Tibial nerve (tissue), 4 donors: ENCODE data around the gene MYRIP. TPM values are rescaled to one million over a fixed set of nuclear protein-coding genes. Genes with fewer than 3 reads are reported as not detected.

ENCODE experiments used
- DNase-seq, 2 donors: peaks; one replicate each; pipeline ENCODE4 v3.0.0-alpha.2; 2019; ENCODE audit warnings: low spot score in 2 of 2
- H3K27ac ChIP-seq, 4 donors: fragments of 200-600 bp; sonication (generic) in 3 of 4; one replicate each; pipeline ENCODE4 v1.5.1; 2017 to 2019; ENCODE audit warnings: mild to moderate bottlenecking in 1 of 4
- H3K27me3 ChIP-seq, 2 donors: fragments of 200-600 bp; sonication (generic) in 1 of 2; one replicate each; pipeline versions ENCODE4 v1.5.1 to v1.6.0; 2017 to 2019
- H3K36me3 ChIP-seq, 3 donors: fragments of 200-600 bp; sonication (generic); one replicate each; pipeline ENCODE4 v1.5.1; 2018 to 2019
- H3K4me1 ChIP-seq, 4 donors: fragments of 200-600 bp; sonication (generic) in 3 of 4; one replicate each; pipeline ENCODE4 v1.5.1; 2017 to 2019
- H3K4me3 ChIP-seq, 4 donors: fragments of 200-600 bp; sonication (generic) in 3 of 4; one replicate each; pipeline ENCODE4 v1.5.1; 2017 to 2019; ENCODE audit warnings: mild to moderate bottlenecking in 1 of 4, moderate library complexity in 1 of 4
- H3K9me3 ChIP-seq, 4 donors: fragments of 200-600 bp; sonication (generic) in 3 of 4; one replicate each; pipeline ENCODE4 v1.5.1; 2017 to 2019
- EP300 ChIP-seq, 2 donors: sonication (generic); formaldehyde crosslinking; IDR thresholded peaks; one replicate each; pipeline ENCODE4 v1.6.1; 2017; ENCODE audit warnings: antibody characterized with exemption in 2 of 2, mild to moderate bottlenecking in 1 of 2
- POLR2A ChIP-seq, 2 donors: fragments of 450-650 bp; IDR thresholded peaks; one replicate each; pipeline ENCODE4 v1.6.1; 2017; ENCODE audit warnings: antibody characterized with exemption in 2 of 2, mild to moderate bottlenecking in 2 of 2, moderate library complexity in 2 of 2
- WGBS, 2 donors: methylation state at CpG; one replicate each; pipeline ENCODE4 v1.1.5; 2018; 5-methylcytosine and 5-hydroxymethylcytosine counted together
- total RNA-seq, 4 donors: library from RNA; depleted of rRNA; stranded (reverse); fragments of >200 nt; gene quantifications; one replicate each; pipeline ENCODE4 v1.1.0, GENCODE V29; 2016
- TF ChIP-seq, protein P1 (sequence below), 5 experiments: fragments of 200-600 bp in 3 of 5; fragments of 450-650 bp in 2 of 5; sonication (generic) in 3 of 5; IDR thresholded peaks; one replicate each; pipeline ENCODE4 v1.5.1; 2016 to 2019; ENCODE audit warnings: antibody characterized with exemption in 5 of 5, mild to moderate bottlenecking in 3 of 5, moderate library complexity in 2 of 5

MYRIP gene
- total RNA-seq, 4 donors from 2014 or later: 2.9 to 12.0 (median 9.9) TPM

DNA sequence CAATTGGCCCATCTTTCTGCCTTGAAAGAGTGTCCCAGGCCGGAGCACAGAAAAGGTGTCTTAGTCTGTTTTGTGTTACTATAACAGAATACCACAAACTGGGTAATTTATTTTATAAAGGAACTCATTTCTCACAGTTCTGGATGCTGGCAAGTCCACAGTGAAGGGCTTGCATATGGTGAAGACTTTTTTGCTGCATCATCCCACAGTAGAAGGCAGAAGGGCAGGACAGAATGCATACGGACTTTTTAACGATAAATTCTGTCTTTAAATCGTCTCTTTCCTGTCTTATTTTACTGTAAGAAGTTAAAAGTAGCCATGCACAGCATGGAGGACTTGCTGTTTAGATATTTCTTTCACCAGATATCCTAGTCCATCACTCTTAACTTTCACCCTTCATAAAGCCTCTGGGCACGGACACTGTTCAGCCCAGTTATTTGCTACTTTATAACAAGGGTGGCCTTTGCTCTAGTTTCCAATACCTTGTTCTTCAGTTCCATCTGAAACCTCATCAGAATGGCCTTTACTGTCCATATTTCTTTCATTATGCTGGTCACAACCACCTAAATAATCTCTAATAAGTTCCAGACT is 489.8 kb downstream of the MYRIP start:
- Histone ChIP-seq H3K27ac (peak overlapping the region in 2 of 4 donors; percentile 25 to 50), H3K36me3 (peaks cover 0 to 34% (median 0%) of the 10 kb centered on the region in 3 donors), H3K4me3 (no peak overlapping the region), H3K27me3 (no peaks in the 10 kb centered on the region), H3K4me1 (peaks cover 0 to 13% (median 0%) of the 10 kb centered on the region in 4 donors), H3K9me3 (no peaks in the 10 kb centered on the region)
- 85 to 95% methylated on average over 5 of the region's 5 CpGs for WGBS, 2 donors
- no peak for TF ChIP-seq EP300 (IDR thresholded peaks at IDR 0.05)
- TF ChIP-seq POLR2A (IDR thresholded peaks at IDR 0.05): no peak
- TF ChIP-seq, protein P1, sequence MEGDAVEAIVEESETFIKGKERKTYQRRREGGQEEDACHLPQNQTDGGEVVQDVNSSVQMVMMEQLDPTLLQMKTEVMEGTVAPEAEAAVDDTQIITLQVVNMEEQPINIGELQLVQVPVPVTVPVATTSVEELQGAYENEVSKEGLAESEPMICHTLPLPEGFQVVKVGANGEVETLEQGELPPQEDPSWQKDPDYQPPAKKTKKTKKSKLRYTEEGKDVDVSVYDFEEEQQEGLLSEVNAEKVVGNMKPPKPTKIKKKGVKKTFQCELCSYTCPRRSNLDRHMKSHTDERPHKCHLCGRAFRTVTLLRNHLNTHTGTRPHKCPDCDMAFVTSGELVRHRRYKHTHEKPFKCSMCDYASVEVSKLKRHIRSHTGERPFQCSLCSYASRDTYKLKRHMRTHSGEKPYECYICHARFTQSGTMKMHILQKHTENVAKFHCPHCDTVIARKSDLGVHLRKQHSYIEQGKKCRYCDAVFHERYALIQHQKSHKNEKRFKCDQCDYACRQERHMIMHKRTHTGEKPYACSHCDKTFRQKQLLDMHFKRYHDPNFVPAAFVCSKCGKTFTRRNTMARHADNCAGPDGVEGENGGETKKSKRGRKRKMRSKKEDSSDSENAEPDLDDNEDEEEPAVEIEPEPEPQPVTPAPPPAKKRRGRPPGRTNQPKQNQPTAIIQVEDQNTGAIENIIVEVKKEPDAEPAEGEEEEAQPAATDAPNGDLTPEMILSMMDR (IDR thresholded peaks at IDR 0.05): no peak
- no peak for DNase-seq

DNA sequence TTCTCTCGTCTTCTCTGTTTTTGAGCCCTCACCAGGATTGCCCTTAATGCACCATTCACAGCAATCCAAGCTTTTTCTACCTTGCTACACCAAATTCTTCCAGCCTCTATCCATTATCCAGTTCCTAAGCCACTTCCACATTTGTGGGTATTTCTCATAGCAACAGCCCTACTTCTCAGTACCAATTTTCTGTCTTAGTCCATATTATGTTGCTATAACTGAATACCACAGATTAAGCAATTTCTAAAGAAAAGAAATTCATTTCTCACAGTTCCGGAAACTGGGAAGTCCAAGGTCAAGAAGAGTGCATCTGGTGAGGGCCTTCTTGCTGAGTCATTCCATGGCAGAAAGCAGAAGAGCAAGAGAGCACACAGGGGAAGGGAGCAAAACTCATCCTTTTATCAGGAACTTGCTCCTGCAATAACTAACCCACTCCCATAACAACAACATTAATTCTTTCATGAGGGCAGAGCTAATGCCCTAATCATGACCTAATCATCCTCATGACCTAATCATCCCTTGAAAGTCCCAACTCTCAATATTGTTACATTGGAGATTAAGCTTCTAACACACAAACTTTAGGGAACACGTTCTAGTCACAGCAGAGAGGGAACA is 490.4 kb downstream of the MYRIP start:
- whole genome bisulfite sequencing, 2 donors: 55 to 58% methylated on average over 3 of the region's 3 CpGs
- H3K9me3 ChIP-seq: no peaks in the 10 kb centered on the region
- peak overlapping the region in 2 of 4 donors; percentile 25 to 50 for H3K27ac ChIP-seq
- H3K4me1 ChIP-seq: peaks cover 0 to 13% (median 0%) of the 10 kb centered on the region in 4 donors
- no peaks in the 10 kb centered on the region for H3K27me3 ChIP-seq
- H3K36me3 ChIP-seq: peaks cover 0 to 34% (median 0%) of the 10 kb centered on the region in 3 donors
- TF ChIP-seq, protein P1 (IDR thresholded peaks at IDR 0.05): no peak
- TF ChIP-seq POLR2A (IDR thresholded peaks at IDR 0.05) (no peak), EP300 (IDR thresholded peaks at IDR 0.05) (peak in 1 of 2 donors; percentile 79)
- no peak for DNase-seq
- H3K4me3 ChIP-seq: no peak overlapping the region

DNA sequence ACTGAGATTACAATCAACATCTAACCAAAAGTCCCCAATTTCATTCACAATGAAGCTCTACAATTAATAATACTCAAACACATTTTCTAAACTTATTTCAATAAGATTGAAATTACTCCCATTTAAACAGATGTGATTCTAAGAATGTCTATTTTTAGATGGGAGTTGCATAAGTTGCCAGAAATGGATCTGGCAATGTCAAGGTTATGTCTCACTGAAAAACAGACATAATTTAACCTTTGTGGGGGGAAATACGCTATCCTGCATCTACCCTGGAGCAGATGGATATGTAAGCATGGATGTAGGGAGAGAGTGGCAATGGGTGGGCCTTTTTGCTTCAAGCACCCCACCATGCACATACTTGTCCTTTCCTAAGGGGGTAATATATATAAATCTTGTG is 493.4 kb downstream of the MYRIP start:
- TF ChIP-seq EP300 (IDR thresholded peaks at IDR 0.05) (no peak), POLR2A (IDR thresholded peaks at IDR 0.05) (no peak)
- TF ChIP-seq, protein P1 (IDR thresholded peaks at IDR 0.05): no peak
- DNase-seq: no peak
- Histone ChIP-seq H3K4me1 (peaks cover 0 to 13% (median 0%) of the 10 kb centered on the region in 4 donors), H3K27me3 (no peaks in the 10 kb centered on the region), H3K9me3 (no peaks in the 10 kb centered on the region), H3K4me3 (no peak overlapping the region), H3K36me3 (peaks cover 0 to 22% (median 0%) of the 10 kb centered on the region in 3 donors), H3K27ac (no peak overlapping the region)
- 62 to 65% methylated on average over 1 of the region's 1 CpG for WGBS, 2 donors

GRCh38 chr3:40304352-40304751 is 494.9 kb downstream of the MYRIP start:
- Histone ChIP-seq H3K9me3 (no peaks in the 10 kb centered on the region), H3K27me3 (no peaks in the 10 kb centered on the region), H3K27ac (no peak overlapping the region), H3K4me1 (peaks cover 0 to 18% (median 3%) of the 10 kb centered on the region in 4 donors), H3K4me3 (no peak overlapping the region), H3K36me3 (peaks cover 0 to 17% (median 0%) of the 10 kb centered on the region in 3 donors)
- TF ChIP-seq, protein P1 (IDR thresholded peaks at IDR 0.05): no peak
- TF ChIP-seq EP300 (IDR thresholded peaks at IDR 0.05): no peak
- no peak for TF ChIP-seq POLR2A (IDR thresholded peaks at IDR 0.05)
- DNase-seq: no peak
- 89 to 96% methylated on average over 2 of the region's 2 CpGs for WGBS, 2 donors

GRCh38 chr3:40306336-40306735 is 496.9 kb downstream of the MYRIP start:
- Histone ChIP-seq H3K4me3 (no peak overlapping the region), H3K36me3 (peaks cover 0 to 1% (median 0%) of the 10 kb centered on the region in 3 donors), H3K27ac (no peak overlapping the region), H3K27me3 (no peaks in the 10 kb centered on the region), H3K4me1 (peaks cover 0 to 16% (median 5%) of the 10 kb centered on the region in 4 donors), H3K9me3 (no peaks in the 10 kb centered on the region)
- no peak for DNase-seq
- 77 to 82% methylated on average over 3 of the region's 3 CpGs for WGBS, 2 donors
- no peak for TF ChIP-seq EP300 (IDR thresholded peaks at IDR 0.05)
- TF ChIP-seq, protein P1 (IDR thresholded peaks at IDR 0.05): no peak
- TF ChIP-seq POLR2A (IDR thresholded peaks at IDR 0.05): no peak
